Stimulated activated CD4-positive, alpha-beta T cell treated with anti-CD3 and anti-CD28 coated beads, Interleukin-15, amount 100 ng/mL, for 1 hour (primary cell): ENCODE measurements around the gene PEPD.

ENCODE experiments used
- DNase-seq, 2 donors: peaks; one replicate each; pipeline ENCODE4 v3.0.0-alpha.2; 2020; ENCODE audit warnings: low read depth in 1 of 2, low spot score in 1 of 2

PEPD gene

GRCh38 chr19:33387351-33388230 is 134.0 kb downstream of the PEPD start:
- no peak for DNase-seq

- DNase-seq: no peak
These were observed 135.2 kb downstream of the PEPD start for GRCh38 chr19:33386361-33386858.

GRCh38 chr19:33385956-33386355 is 135.6 kb downstream of the PEPD start:
- no peak for DNase-seq

- no peak for DNase-seq
These were observed 136.6 kb downstream of the PEPD start for GRCh38 chr19:33384983-33385382.

GRCh38 chr19:33383720-33384292 is 137.8 kb downstream of the PEPD start:
- no peak for DNase-seq

GRCh38 chr19:33382982-33383381 is 138.6 kb downstream of the PEPD start:
- no peak for DNase-seq

- no peak for DNase-seq
These were observed 139.6 kb downstream of the PEPD start for GRCh38 chr19:33382006-33382405.

GRCh38 chr19:33381101-33381500 is 140.5 kb downstream of the PEPD start:
- DNase-seq: no peak

- no peak for DNase-seq
These were observed 142.3 kb downstream of the PEPD start for GRCh38 chr19:33379151-33379829.

- no peak for DNase-seq
These were observed 143.8 kb downstream of the PEPD start for GRCh38 chr19:33377586-33378475.

- no peak for DNase-seq
These were observed 144.5 kb downstream of the PEPD start for GRCh38 chr19:33376941-33377557.

GRCh38 chr19:33376423-33376822 is 145.2 kb downstream of the PEPD start:
- no peak for DNase-seq

GRCh38 chr19:33375837-33376159 is 145.8 kb downstream of the PEPD start:
- no peak for DNase-seq

- DNase-seq: no peak
These were observed 146.3 kb downstream of the PEPD start for GRCh38 chr19:33375156-33375836.

- DNase-seq: no peak
These were observed 147.3 kb downstream of the PEPD start for GRCh38 chr19:33374236-33374714.

- peak; percentile 93 to 95 for DNase-seq
These were observed 147.9 kb downstream of the PEPD start, which contains the start of gene CEBPG for GRCh38 chr19:33373453-33374235. TSS of gene CEBPG (plus strand) at chr19:33373709. CDS start at chr19:33379240, 5,531 bp downstream.

GRCh38 chr19:33370783-33371182 is 150.8 kb downstream of the PEPD start:
- DNase-seq: no peak

- no peak for DNase-seq
These were observed 153.3 kb downstream of the PEPD start for GRCh38 chr19:33368074-33368864.
